ENCODE data around the gene CNKSR3. TPM values are rescaled to one million over a fixed set of nuclear protein-coding genes. Genes with fewer than 3 reads are reported as not detected.

CNKSR3 gene
- total RNA-seq, 6 donors from 2014 or later = 2.1 to 14.3 (median 7.5) TPM

DNA sequence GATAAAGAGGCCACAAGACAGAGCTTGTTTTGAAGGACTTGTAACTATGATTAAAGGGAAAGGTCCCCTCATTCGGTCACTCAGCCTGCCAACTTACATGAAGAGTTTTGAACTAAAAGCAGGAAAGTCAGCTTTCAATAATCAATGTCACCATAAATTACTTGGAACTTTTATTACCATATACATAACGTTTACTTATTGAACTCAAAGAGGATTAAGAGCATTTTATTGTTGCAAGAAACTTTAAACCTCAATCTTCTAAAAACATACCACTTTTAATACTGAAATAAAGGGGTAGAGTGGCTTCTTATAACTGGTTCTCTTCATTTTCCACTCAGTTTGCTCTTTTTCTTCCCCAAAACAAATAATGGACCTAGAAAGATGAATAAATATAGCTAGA lies 65.1 kb downstream of the CNKSR3 start:
- peaks cover 5 to 12% (median 11%) of the 10 kb centered on the region in 4 donors for H3K4me1 ChIP-seq
- TF ChIP-seq POLR2A (IDR thresholded peaks at IDR 0.05) (no peak), POLR2AphosphoS5 (IDR thresholded peaks at IDR 0.05) (no peak), EP300 (IDR thresholded peaks at IDR 0.05) (no peak)
- TF ChIP-seq, protein P1, sequence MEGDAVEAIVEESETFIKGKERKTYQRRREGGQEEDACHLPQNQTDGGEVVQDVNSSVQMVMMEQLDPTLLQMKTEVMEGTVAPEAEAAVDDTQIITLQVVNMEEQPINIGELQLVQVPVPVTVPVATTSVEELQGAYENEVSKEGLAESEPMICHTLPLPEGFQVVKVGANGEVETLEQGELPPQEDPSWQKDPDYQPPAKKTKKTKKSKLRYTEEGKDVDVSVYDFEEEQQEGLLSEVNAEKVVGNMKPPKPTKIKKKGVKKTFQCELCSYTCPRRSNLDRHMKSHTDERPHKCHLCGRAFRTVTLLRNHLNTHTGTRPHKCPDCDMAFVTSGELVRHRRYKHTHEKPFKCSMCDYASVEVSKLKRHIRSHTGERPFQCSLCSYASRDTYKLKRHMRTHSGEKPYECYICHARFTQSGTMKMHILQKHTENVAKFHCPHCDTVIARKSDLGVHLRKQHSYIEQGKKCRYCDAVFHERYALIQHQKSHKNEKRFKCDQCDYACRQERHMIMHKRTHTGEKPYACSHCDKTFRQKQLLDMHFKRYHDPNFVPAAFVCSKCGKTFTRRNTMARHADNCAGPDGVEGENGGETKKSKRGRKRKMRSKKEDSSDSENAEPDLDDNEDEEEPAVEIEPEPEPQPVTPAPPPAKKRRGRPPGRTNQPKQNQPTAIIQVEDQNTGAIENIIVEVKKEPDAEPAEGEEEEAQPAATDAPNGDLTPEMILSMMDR (IDR thresholded peaks at IDR 0.05) = no peak
- H3K36me3 ChIP-seq = peaks cover 0 to 4% (median 1%) of the 10 kb centered on the region in 4 donors
- no peak overlapping the region for H3K4me3 ChIP-seq
- no peaks in the 10 kb centered on the region for H3K9me3 ChIP-seq
- no peak overlapping the region for H3K27ac ChIP-seq
- H3K27me3 ChIP-seq = no peaks in the 10 kb centered on the region
- DNase-seq = no peak
- 75 to 88% methylated on average over 2 of the region's 2 CpGs for WGBS, 2 donors
- ATAC-seq (ENCODE audit: low FRiP score in 2 of 2) = no peak

DNA sequence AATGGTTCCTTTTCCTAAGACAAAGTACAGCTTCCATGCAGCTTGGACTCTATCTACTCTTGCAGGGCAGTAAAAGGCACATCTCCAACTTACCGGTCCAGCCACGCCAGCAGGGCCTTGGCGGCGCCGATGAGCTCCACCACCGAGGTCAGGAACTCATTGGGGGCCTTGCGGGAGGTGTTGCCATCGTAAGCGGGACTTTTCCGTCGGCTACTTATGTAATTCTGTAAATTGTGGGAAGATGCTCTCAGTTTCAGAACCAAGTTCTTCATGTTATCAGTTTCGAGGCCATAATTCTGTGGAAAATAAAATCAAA lies 68.5 kb downstream of the CNKSR3 start:
- H3K36me3 ChIP-seq = peaks cover 0 to 4% (median 0%) of the 10 kb centered on the region in 4 donors
- H3K27ac ChIP-seq = no peak overlapping the region
- ATAC-seq (ENCODE audit: low FRiP score in 2 of 2) (no peak), DNase-seq (peak in 1 of 2 donors; percentile 64)
- 95 to 98% methylated on average over 12 of the region's 12 CpGs for WGBS, 2 donors
- no peaks in the 10 kb centered on the region for H3K4me1 ChIP-seq
- no peak overlapping the region for H3K4me3 ChIP-seq
- H3K9me3 ChIP-seq = no peaks in the 10 kb centered on the region
- TF ChIP-seq POLR2A (IDR thresholded peaks at IDR 0.05) (no peak), POLR2AphosphoS5 (IDR thresholded peaks at IDR 0.05) (no peak)
- no peaks in the 10 kb centered on the region for H3K27me3 ChIP-seq

DNA sequence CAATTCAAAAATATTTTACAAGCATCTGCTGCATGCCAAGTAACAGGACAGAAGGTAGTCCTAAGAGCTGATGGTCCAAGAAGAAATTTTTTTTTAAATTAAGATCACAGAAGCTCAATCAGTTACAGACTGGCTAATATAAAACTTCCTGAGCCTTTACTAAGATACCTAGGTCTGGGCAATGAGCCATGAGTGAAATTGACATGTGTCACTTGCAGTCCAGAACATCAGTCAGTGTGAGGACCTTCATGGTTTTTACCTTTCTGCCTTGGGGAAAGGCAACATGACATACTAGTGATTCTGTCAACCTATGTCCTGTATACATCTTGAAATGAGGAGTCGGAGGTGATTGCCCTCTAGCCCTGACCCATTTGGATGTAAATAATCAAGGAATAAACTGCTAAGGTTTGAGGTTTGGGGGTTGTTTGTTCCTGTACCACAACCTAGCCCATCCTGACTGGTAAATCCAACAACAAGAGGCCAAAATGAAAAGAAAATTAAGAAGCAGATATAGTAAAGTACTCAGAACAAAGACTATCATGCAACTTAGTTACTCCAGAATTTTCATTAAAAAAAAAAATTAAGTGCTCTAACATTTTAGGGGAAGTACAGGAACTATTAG lies 70.0 kb downstream of the CNKSR3 start:
- H3K4me1 ChIP-seq = no peaks in the 10 kb centered on the region
- H3K9me3 ChIP-seq = no peaks in the 10 kb centered on the region
- H3K27me3 ChIP-seq = no peaks in the 10 kb centered on the region
- ATAC-seq (ENCODE audit: low FRiP score in 2 of 2) (no peak), DNase-seq (no peak)
- H3K4me3 ChIP-seq = no peak overlapping the region
- WGBS, 2 donors = 89 to 94% methylated on average over 1 of the region's 1 CpG
- H3K27ac ChIP-seq = no peak overlapping the region
- H3K36me3 ChIP-seq = peaks cover 0 to 4% (median 0%) of the 10 kb centered on the region in 4 donors
- TF ChIP-seq POLR2A (IDR thresholded peaks at IDR 0.05) (no peak), POLR2AphosphoS5 (IDR thresholded peaks at IDR 0.05) (no peak), EP300 (IDR thresholded peaks at IDR 0.05) (no peak)
- TF ChIP-seq, protein P1 (IDR thresholded peaks at IDR 0.05) = no peak

DNA sequence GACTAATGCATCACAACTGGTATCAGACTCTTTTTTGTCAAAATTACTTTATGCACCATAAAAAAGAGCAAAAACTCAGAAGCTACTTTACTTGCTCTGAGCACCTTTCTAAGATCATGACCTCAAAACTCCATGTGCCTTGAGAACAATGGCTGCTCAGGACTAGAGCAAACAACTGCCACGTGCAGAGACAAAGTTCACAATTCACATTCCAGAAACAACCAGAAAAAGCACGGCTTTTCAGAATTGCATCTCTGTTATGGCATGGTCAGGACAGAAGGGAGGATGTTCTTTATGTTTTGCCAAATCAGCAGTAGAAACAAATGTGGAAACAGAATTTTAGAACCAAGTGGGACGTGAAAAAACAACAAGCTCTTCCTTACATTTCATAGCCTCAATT lies 70.5 kb downstream of the CNKSR3 start:
- no peak for ATAC-seq (ENCODE audit: low FRiP score in 2 of 2)
- Histone ChIP-seq H3K27me3 (no peaks in the 10 kb centered on the region), H3K27ac (no peak overlapping the region), H3K4me1 (no peaks in the 10 kb centered on the region), H3K9me3 (no peaks in the 10 kb centered on the region), H3K4me3 (no peak overlapping the region), H3K36me3 (peaks cover 0 to 4% (median 0%) of the 10 kb centered on the region in 4 donors)
- TF ChIP-seq EP300 (IDR thresholded peaks at IDR 0.05) (no peak), POLR2A (IDR thresholded peaks at IDR 0.05) (no peak)
- TF ChIP-seq, protein P1 (IDR thresholded peaks at IDR 0.05) = no peak
- WGBS, 2 donors = 33 to 69% methylated on average over 3 of the region's 3 CpGs
- no peak for DNase-seq

DNA sequence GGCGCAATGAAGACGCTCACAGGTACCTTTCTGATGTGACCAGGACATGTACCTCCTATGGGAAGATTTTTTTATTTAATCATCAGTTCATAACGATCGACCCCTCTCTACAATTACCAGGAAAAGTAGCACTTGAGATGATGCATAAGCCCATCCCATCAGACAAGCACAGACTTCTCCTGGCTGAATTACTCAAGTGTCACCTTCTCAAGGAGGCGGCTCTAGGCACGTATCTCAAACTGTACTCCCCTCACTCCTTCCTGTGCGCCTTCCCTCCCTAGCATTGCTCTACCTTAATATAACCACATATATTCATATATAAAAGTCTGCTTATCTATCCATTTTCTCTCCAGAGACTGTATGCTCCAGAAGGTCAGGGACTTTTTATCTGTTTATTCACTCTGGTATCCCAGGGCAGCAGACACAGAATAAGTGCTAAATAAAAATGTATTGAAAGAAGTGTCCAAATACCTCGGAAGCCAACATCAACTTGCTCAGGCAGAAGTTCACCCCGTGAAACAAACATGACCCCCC lies 71.5 kb downstream of the CNKSR3 start:
- Histone ChIP-seq H3K9me3 (no peaks in the 10 kb centered on the region), H3K27ac (no peak overlapping the region), H3K4me1 (no peaks in the 10 kb centered on the region), H3K4me3 (no peak overlapping the region), H3K27me3 (no peaks in the 10 kb centered on the region), H3K36me3 (peaks cover 0 to 4% (median 0%) of the 10 kb centered on the region in 4 donors)
- DNase-seq = no peak
- no peak for ATAC-seq (ENCODE audit: low FRiP score in 2 of 2)
- 82 to 84% methylated on average over 9 of the region's 9 CpGs for WGBS, 2 donors
- TF ChIP-seq EP300 (IDR thresholded peaks at IDR 0.05) (no peak), POLR2A (IDR thresholded peaks at IDR 0.05) (no peak), POLR2AphosphoS5 (IDR thresholded peaks at IDR 0.05) (no peak)
- TF ChIP-seq, protein P1 (IDR thresholded peaks at IDR 0.05) = no peak
